Activated CD4-positive, alpha-beta T cell treated with anti-CD3 and anti-CD28 coated beads, Interleukin-2, amount 10 ng/mL, durations not matched to agents 24 days and 14 days (primary cell): ENCODE measurements around the gene NEDD8. TPM values are rescaled to one million over a fixed set of nuclear protein-coding genes. Genes with fewer than 3 reads are reported as not detected.

Source experiments
- DNase-seq: peaks from one replicate; pipeline ENCODE4 v3.0.0; 2022
- H3K27ac Mint-ChIP-seq: one replicate; pipeline ENCODE4 v1.8.0; 2022; ENCODE audit warnings: mild to moderate bottlenecking, mixed read lengths
- H3K27me3 Mint-ChIP-seq: one replicate; pipeline ENCODE4 v1.8.0; 2022; ENCODE audit warnings: mixed read lengths
- H3K36me3 Mint-ChIP-seq: one replicate; pipeline ENCODE4 v1.8.0; 2022; ENCODE audit warnings: low read depth, mild to moderate bottlenecking, mixed read lengths
- H3K4me1 Mint-ChIP-seq: one replicate; pipeline ENCODE4 v1.8.0; 2021; ENCODE audit warnings: mixed read lengths
- H3K4me3 Mint-ChIP-seq: one replicate; pipeline ENCODE4 v1.8.0; 2022; ENCODE audit warnings: mild to moderate bottlenecking, moderate library complexity, mixed read lengths
- H3K9me3 Mint-ChIP-seq: one replicate; pipeline ENCODE4 v1.8.0; 2021; ENCODE audit warnings: mixed read lengths
- intact Hi-C: fragments of 100-400 bp; cut with micrococcal nuclease; formaldehyde crosslinking; loops from one replicate; pipeline ENCODE4 v1.15.1; 2023
- total RNA-seq: library from RNA; stranded (reverse); gene quantifications from 2 replicates; pipeline ENCODE4 v1.2.3, GENCODE V29; 2022

The NEDD8 gene
- total RNA-seq, 1 donor from 2014 or later, result 190 TPM

- peak; percentile 60 for DNase-seq
- H3K4me3 Mint-ChIP-seq, result peak overlapping the region; percentile 92
- peak overlapping the region; percentile 66 for H3K27ac Mint-ChIP-seq
- intact Hi-C loops, result no loop called here
- H3K36me3 Mint-ChIP-seq, result peaks cover 57% of the 10 kb centered on the region
- H3K27me3 Mint-ChIP-seq, result no peaks in the 10 kb centered on the region
- H3K9me3 Mint-ChIP-seq, result no peaks in the 10 kb centered on the region
- H3K4me1 Mint-ChIP-seq, result peaks cover 22% of the 10 kb centered on the region
Observed at GRCh38 chr14:24186831-24187538, 45.2 kb downstream of the NEDD8 start.

DNA sequence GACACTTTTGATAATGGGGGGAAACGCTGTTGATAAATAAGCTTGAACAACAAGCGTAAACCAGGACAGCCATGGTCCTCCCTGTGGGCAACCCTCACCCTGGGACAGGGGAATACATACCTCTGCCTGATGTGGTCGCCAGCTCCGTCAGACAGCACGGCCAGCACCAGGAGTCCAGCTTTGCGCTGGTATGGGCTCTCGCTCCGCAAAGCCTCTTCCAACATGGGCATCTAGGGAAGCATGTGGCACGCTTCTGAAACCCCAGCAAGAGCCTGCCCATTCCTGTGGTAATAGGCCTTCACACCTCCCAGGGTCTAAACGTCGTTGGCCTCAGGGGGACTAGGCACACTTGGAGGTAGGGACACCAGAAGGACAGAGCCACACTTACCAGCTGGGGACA, 46.4 kb downstream of the NEDD8 start:
- no peak overlapping the region for H3K4me3 Mint-ChIP-seq
- no peak overlapping the region for H3K27ac Mint-ChIP-seq
- peaks cover 56% of the 10 kb centered on the region for H3K36me3 Mint-ChIP-seq
- DNase-seq, result no peak
- no peaks in the 10 kb centered on the region for H3K27me3 Mint-ChIP-seq
- peaks cover 19% of the 10 kb centered on the region for H3K4me1 Mint-ChIP-seq
- intact Hi-C loops, result no loop called here
- H3K9me3 Mint-ChIP-seq, result no peaks in the 10 kb centered on the region

- Mint-ChIP-seq H3K4me1 (peaks cover 19% of the 10 kb centered on the region), H3K9me3 (no peaks in the 10 kb centered on the region), H3K36me3 (peaks cover 57% of the 10 kb centered on the region), H3K4me3 (no peak overlapping the region), H3K27me3 (no peaks in the 10 kb centered on the region), H3K27ac (no peak overlapping the region)
- intact Hi-C loops, result no loop called here
- no peak for DNase-seq
Observed at GRCh38 chr14:24185026-24185425, 47.1 kb downstream of the NEDD8 start.

DNA sequence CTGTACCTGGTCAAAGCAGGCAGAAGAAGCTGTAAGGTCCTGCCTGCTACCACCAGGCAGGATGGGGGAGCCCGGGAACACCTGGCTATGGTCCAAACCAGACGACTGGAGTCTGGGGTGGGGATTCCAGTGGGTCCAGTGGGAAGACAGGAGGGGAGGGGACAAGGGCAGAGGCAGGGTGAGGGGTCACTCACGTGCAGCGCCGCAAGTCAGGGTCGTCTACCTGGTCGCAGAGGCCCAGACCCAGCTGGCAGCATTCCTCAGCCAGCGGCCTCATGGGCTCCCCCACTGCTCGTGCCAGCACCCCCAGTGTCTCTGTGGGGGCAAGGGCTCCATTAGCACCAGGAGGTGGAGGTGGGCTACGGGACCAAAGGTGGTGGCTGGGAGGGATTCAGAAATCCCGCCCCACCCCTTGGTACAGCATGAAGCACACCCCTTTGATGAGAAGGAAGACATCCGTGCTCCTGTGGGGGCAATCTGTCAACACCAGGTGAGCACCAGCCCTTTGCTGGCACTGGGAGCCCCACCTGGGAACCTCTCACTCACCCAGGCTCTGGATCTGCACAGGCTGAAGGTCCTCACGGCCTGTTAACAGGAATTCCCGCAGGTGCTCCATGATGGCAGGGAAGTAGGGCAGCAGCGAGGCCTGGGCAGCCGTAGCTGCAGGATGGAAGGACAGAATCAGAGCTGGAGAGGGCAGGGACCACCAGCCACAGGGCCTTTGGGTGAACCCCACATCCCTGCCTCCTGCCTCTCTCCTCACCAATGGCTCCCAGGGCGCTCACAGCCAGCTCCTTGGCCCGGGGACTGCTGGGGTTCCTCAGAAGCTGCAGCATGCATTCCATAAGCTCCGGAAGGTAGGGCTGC, 47.8 kb downstream of the NEDD8 start:
- no peak overlapping the region for H3K27ac Mint-ChIP-seq
- H3K4me3 Mint-ChIP-seq, result no peak overlapping the region
- H3K36me3 Mint-ChIP-seq, result peaks cover 58% of the 10 kb centered on the region
- no peaks in the 10 kb centered on the region for H3K27me3 Mint-ChIP-seq
- no peaks in the 10 kb centered on the region for H3K9me3 Mint-ChIP-seq
- H3K4me1 Mint-ChIP-seq, result peaks cover 16% of the 10 kb centered on the region
- peak; percentile 61 for DNase-seq
- intact Hi-C loops, result no loop called here

DNA sequence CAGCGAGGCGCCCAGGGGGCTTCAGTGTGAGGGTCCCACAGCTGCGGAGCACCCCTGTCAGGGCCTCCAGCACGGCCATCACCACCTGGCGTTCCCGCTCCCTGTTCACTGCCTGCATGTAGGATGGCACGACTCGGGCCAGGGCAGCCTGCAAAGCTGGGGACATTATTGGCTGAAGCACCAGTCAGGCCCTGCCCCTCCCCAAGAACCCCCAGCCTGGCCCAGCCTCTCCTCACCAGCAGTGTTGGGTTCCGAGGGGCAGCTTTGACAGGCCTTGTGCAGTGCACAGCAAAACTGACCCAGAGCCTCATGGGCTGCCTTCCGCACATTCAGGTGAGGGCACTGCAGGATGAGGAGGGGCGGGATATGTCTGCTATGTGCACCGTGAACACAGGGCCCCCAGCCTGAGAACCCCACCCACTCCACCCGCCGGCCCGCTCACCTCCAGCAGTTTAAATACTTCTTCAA, 49.1 kb downstream of the NEDD8 start:
- H3K4me3 Mint-ChIP-seq, result no peak overlapping the region
- intact Hi-C loops, result no loop called here
- H3K27ac Mint-ChIP-seq, result no peak overlapping the region
- H3K4me1 Mint-ChIP-seq, result peaks cover 15% of the 10 kb centered on the region
- DNase-seq, result no peak
- no peaks in the 10 kb centered on the region for H3K9me3 Mint-ChIP-seq
- H3K27me3 Mint-ChIP-seq, result no peaks in the 10 kb centered on the region
- H3K36me3 Mint-ChIP-seq, result peaks cover 67% of the 10 kb centered on the region

DNA sequence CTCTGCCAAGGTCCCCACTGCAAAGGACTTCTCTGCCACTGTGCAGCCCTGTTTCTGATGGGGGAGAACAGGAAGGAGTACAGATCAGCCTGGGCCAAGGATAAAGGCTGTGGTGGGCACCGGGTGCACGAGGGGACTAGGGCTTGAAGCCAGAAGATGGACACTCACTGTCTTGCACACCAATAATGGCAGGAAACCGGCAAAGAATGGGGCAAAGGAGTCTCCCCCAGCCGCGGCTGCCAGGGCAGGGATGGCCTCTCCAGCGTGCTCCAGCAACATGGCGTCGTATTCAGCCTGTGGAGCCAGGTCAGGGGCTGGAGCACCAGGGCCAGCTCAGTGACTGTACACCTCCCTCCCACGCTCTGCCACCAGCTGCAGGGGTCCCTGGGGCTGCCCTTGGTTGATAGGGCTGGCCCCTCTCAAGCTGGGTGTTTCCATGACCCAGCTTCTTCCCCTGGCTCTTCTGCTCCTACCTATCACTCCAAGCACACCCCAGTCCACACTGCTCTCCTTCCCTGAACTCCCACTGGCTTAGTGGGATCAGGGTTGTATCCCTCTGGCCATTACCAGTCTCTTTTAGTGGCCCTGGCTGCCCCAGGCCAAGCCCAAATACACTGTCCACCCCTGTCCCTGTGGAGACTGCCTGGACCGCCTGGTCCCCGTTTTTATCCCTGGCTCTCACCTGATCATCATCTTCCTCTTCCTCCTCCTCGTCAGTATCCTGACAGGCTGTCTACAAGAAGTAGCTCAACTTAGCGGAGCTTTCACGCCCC, 49.9 kb downstream of the NEDD8 start:
- H3K9me3 Mint-ChIP-seq, result no peaks in the 10 kb centered on the region
- peaks cover 9% of the 10 kb centered on the region for H3K4me1 Mint-ChIP-seq
- H3K4me3 Mint-ChIP-seq, result no peak overlapping the region
- H3K27ac Mint-ChIP-seq, result peak overlapping the region; percentile 52
- intact Hi-C loops, result no loop called here
- H3K27me3 Mint-ChIP-seq, result no peaks in the 10 kb centered on the region
- H3K36me3 Mint-ChIP-seq, result peaks cover 68% of the 10 kb centered on the region
- no peak for DNase-seq

DNA sequence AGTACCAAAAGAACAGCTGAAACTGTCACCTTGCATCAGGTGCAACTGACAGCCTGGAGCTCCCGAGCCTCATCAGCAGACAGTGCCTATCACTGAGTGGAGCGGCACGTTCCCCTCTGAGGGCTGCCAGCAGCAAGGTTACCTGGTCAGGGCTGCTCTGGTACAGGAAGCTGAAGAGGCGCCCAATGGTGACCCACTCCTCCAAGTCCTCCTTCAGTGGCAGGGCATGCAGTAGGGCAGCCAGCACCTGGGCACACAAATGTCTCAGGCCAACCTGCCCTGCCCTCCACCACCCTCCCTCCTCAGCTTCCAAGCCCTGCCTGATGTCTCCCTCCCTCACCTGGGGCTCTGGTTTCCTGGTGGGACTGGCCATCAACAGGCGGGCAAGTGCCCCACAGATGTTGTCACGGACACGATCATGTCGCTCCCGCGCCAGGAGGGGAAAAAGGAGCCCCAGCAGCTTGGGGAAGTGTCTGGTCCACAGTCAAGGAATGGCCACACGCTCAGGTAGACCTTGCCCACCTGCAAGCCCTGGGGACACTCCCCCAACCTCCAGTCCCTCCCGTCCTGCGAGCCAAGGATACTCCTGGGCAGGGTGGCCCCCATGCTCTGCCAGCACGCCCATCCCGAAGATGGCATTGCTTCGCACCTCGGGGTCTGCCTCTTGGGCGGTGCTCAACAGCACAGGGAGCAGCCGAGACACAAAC, 50.6 kb downstream of the NEDD8 start:
- Mint-ChIP-seq H3K27ac (no peak overlapping the region), H3K4me1 (peaks cover 5% of the 10 kb centered on the region), H3K9me3 (no peaks in the 10 kb centered on the region), H3K4me3 (no peak overlapping the region), H3K36me3 (peaks cover 70% of the 10 kb centered on the region), H3K27me3 (no peaks in the 10 kb centered on the region)
- DNase-seq, result peak; percentile 60
- intact Hi-C loops, result no loop called here

GRCh38 chr14:24179961-24180796, 52.0 kb downstream of the NEDD8 start:
- intact Hi-C loops, result no loop called here
- no peak overlapping the region for H3K4me3 Mint-ChIP-seq
- no peaks in the 10 kb centered on the region for H3K9me3 Mint-ChIP-seq
- no peak for DNase-seq
- H3K27me3 Mint-ChIP-seq, result no peaks in the 10 kb centered on the region
- peaks cover 66% of the 10 kb centered on the region for H3K36me3 Mint-ChIP-seq
- peaks cover 2% of the 10 kb centered on the region for H3K4me1 Mint-ChIP-seq
- H3K27ac Mint-ChIP-seq, result peak overlapping the region; percentile 12

DNA sequence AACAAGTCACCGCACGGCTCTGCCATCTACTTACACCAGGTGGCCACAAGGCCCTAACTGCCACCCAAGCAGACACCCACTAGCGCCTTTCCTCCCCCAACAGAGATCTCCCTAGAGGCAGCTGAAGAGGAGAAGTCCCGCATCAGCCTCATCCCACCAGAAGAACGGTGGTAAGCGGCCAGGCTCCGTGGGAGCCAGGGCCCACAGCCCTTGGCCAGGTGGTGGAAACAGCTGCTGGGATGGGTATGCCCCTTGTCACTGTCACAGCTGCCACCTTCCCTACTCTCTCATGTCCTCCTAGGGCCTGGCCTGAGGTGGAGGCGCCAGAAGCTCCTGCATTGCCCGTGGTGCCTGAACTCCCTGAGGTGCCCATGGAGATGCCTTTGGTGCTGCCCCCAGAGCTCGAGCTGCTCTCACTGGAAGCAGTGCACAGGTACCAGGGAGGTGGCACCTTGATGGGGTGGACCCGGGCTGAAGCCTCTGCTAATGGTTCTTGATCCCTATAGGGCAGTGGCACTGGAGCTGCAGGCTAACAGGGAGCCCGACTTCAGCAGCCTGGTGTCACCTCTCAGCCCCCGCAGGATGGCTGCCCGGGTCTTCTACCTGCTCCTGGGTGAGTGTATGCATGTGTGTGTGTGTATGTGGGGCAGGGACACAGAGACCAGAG, 52.7 kb downstream of the NEDD8 start:
- Mint-ChIP-seq H3K4me1 (peaks cover 5% of the 10 kb centered on the region), H3K27me3 (no peaks in the 10 kb centered on the region), H3K9me3 (no peaks in the 10 kb centered on the region), H3K27ac (peak overlapping the region; percentile 59), H3K4me3 (no peak overlapping the region), H3K36me3 (peaks cover 68% of the 10 kb centered on the region)
- DNase-seq, result peak; percentile 57
- intact Hi-C loops, result no loop called here

- Mint-ChIP-seq H3K27me3 (no peaks in the 10 kb centered on the region), H3K9me3 (no peaks in the 10 kb centered on the region), H3K4me3 (no peak overlapping the region), H3K4me1 (peaks cover 5% of the 10 kb centered on the region), H3K27ac (no peak overlapping the region), H3K36me3 (peaks cover 66% of the 10 kb centered on the region)
- intact Hi-C loops, result no loop called here
- peak; percentile 55 for DNase-seq
Observed at GRCh38 chr14:24178399-24179178, 53.6 kb downstream of the NEDD8 start.

DNA sequence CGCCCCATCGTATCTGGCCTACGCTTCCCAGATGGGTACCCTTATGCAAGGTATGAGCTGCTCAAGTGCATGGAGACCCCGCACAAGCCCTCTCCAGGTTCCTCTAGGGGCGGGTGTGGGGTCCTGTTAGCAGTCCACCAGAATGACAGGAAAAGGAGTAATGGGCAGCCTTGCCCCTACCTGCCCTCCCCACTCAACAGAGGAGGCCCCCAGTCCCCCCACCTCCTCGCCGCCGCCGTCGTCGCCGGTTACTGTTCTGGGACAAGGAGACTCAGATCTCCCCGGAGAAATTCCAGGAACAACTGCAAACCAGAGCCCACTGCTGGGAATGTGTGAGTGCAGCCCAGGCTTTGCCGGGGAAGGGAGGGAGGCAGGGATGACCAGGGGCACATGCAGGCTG, 54.3 kb downstream of the NEDD8 start:
- Mint-ChIP-seq H3K4me3 (no peak overlapping the region), H3K27ac (no peak overlapping the region), H3K9me3 (no peaks in the 10 kb centered on the region), H3K27me3 (no peaks in the 10 kb centered on the region), H3K4me1 (peaks cover 5% of the 10 kb centered on the region), H3K36me3 (peaks cover 67% of the 10 kb centered on the region)
- no peak for DNase-seq
- intact Hi-C loops, result no loop called here
